Breast epithelium (tissue), 3 donors: Measurements from ENCODE around the gene NDUFS1.
"Not testable (repeated sequence)": the region's sequence is repeated elsewhere in the genome, so short reads cannot be mapped to it uniquely, and the experiment has no call there.

ENCODE experiments used
- CTCF ChIP-seq, 3 donors: fragments of 450-650 bp; IDR thresholded peaks; one replicate each; pipeline ENCODE4 v1.5.1; 2016 to 2017; ENCODE audit warnings: antibody characterized with exemption in 3 of 3, mild to moderate bottlenecking in 3 of 3, moderate library complexity in 3 of 3
- POLR2A ChIP-seq: fragments of 450-650 bp; IDR thresholded peaks from one replicate; pipeline ENCODE4 v1.6.1; 2016; ENCODE audit warnings: antibody characterized with exemption, mild to moderate bottlenecking, moderate library complexity
- POLR2AphosphoS5 ChIP-seq, 3 donors: sonication (generic); formaldehyde crosslinking; IDR thresholded peaks; one replicate each; pipeline ENCODE4 v1.6.1; 2017; ENCODE audit warnings: antibody characterized with exemption in 3 of 3

DNA sequence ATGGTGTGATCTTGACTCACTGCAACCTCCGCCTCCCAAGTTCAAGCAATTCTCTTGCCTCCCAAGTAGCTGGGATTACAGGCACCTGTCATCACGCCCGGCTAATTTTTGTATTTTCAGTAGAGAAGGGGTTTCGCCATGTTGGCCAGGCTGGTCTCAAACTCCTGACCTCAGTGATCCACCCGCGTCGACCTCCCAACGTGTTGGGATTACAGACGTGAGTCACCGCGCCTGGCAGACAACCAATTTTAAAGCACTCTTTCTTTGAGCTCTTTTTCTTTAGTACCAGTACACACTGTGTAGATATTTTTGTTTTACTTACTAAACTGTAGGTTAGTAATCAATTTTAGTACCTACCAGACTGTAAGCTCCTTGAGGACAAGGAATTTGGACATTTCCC is 2.2 kb downstream of the NDUFS1 start:
- TF ChIP-seq CTCF (IDR thresholded peaks at IDR 0.05); POLR2AphosphoS5 (IDR thresholded peaks at IDR 0.05); POLR2A: not testable (repeated sequence)
